ENCODE data around the gene CST7. TPM values are rescaled to one million over a fixed set of nuclear protein-coding genes. Genes with fewer than 3 reads are reported as not detected.

CST7 gene
- total RNA-seq, 1 experiment from 2014 or later, result not detected

GRCh38 chr20:24935766-24936525 is 13.1 kb upstream of the CST7 start:
- no peak overlapping the region for H2BK12ac ChIP-seq (ENCODE audit: insufficient read length, low read depth, low read length)
- H3K23me2 ChIP-seq (ENCODE audit: insufficient read length, low read depth, low read length, poor library complexity, severe bottlenecking), result no peaks in the 10 kb centered on the region
- no peak overlapping the region for H3K18ac ChIP-seq (ENCODE audit: insufficient read length, low read depth, low read length)
- no peak overlapping the region for H3K27ac ChIP-seq (ENCODE audit: insufficient read length, low read depth, low read length)
- Mint-ChIP-seq H3K9me3 (peaks cover 8 to 18% of the 10 kb centered on the region in 2 experiments; a peak in 4 of 5 replicates), H3K27ac (no peak overlapping the region; a peak in 1 of 7 replicates), H3K27me3 (ENCODE audit: low read depth) (peaks cover 7% of the 10 kb centered on the region; the same call in 1 of the 2 replicates), H3K4me1 (peaks cover 2 to 3% of the 10 kb centered on the region in 2 experiments), H3K36me3 (ENCODE audit: insufficient read depth in 1 of 3, low read depth in 3 of 3) (0 out of 7 replicates have a peak, but pooled peaks cover 0 to 5% (median 3%) of the 10 kb centered on the region in 3 experiments), H3K4me3 (no peak overlapping the region)
- no peak overlapping the region for H4K8ac ChIP-seq (replicated peaks; ENCODE audit: insufficient read length, low read depth, low read length)
- TF ChIP-seq CTCF (conservative IDR thresholded peaks at IDR 0.05), result no peak
- no peaks in the 10 kb centered on the region for H3K79me1 ChIP-seq (ENCODE audit: insufficient read depth, low read depth, low read length, poor library complexity, severe bottlenecking)
- H3K9ac ChIP-seq (ENCODE audit: extremely low read depth, insufficient read length, low read length), result no peak overlapping the region
- H3K4me1 ChIP-seq (ENCODE audit: insufficient read depth, low read length), result no peaks in the 10 kb centered on the region
- no peak overlapping the region for H4K5ac ChIP-seq (ENCODE audit: insufficient read length, low read depth, low read length)
- H2BK15ac ChIP-seq (ENCODE audit: low read depth, low read length), result no peak overlapping the region
- H3K4ac ChIP-seq (ENCODE audit: low read depth, low read length), result no peak overlapping the region
- no CpG with 5 or more reads among the region's 4 CpGs for WGBS (ENCODE audit: extremely low coverage, insufficient read length, low lambda C conversion rate)
- H3K56ac ChIP-seq (ENCODE audit: insufficient read length, low read depth, low read length), result no peak overlapping the region
- no peak overlapping the region for H2AFZ ChIP-seq (ENCODE audit: low read length)
- no peak overlapping the region for H2AK5ac ChIP-seq (ENCODE audit: insufficient read length, low read length)
- H3K23ac ChIP-seq (ENCODE audit: insufficient read length, low read depth, low read length), result no peak overlapping the region
- H3T11ph ChIP-seq (ENCODE audit: low read length), result no peak overlapping the region
- no peak overlapping the region for H3K14ac ChIP-seq (ENCODE audit: insufficient read depth, low read length)
- H3K4me2 ChIP-seq (ENCODE audit: insufficient read depth, insufficient read length, low read length), result no peak overlapping the region
- H2BK20ac ChIP-seq (ENCODE audit: low read depth, low read length, poor library complexity, severe bottlenecking), result no peak overlapping the region
- H3K27me3 ChIP-seq (ENCODE audit: insufficient read depth, low read length), result no peaks in the 10 kb centered on the region
- DNase-seq, result no peak
- H2BK5ac ChIP-seq (ENCODE audit: insufficient read length, low read length), result no peak overlapping the region
- H4K91ac ChIP-seq (ENCODE audit: insufficient read length, low read depth, low read length), result no peak overlapping the region
- no peaks in the 10 kb centered on the region for H4K20me1 ChIP-seq (ENCODE audit: control insufficient read depth, insufficient read depth, insufficient read length)
- no peaks in the 10 kb centered on the region for H3K9me3 ChIP-seq (ENCODE audit: control insufficient read depth, low read depth, low read length)
- no peaks in the 10 kb centered on the region for H3K79me2 ChIP-seq (ENCODE audit: insufficient read depth, low read length)
- H2BK120ac ChIP-seq (ENCODE audit: low read depth, low read length, poor library complexity, severe bottlenecking), result no peak overlapping the region
